Mesenchymal stem cell (in vitro differentiated cells and primary cell): ENCODE measurements around the gene TRIM31.

Source experiments
- DNase-seq: peaks from one replicate; pipeline ENCODE4 v3.0.0-alpha.2; 2013
- H2AFZ ChIP-seq: one replicate; pipeline ENCODE4 v1.6.1; 2013; ENCODE audit warnings: low read depth, mild to moderate bottlenecking, control low read depth, inconsistent platforms, low read length, moderate library complexity
- H2AK5ac ChIP-seq: 2 replicates; pipeline ENCODE4 v1.6.1; 2013; ENCODE audit warnings: low read length, moderate library complexity, mild to moderate bottlenecking, inconsistent platforms; ENCODE audit not compliant: severe bottlenecking
- H2BK120ac ChIP-seq: one replicate; pipeline ENCODE4 v1.6.1; 2013; ENCODE audit warnings: low read depth, mild to moderate bottlenecking, inconsistent platforms, low read length, moderate library complexity
- H2BK12ac ChIP-seq, 2 experiments: one replicate each; pipeline ENCODE4 v1.6.1; 2013; ENCODE audit warnings: inconsistent platforms in 2 of 2, low read length in 2 of 2, mild to moderate bottlenecking in 2 of 2, moderate library complexity in 2 of 2, control low read depth in 1 of 2
- H2BK15ac ChIP-seq: one replicate; pipeline ENCODE4 v1.6.1; 2013; ENCODE audit warnings: mild to moderate bottlenecking, low read depth, inconsistent platforms; ENCODE audit not compliant: poor library complexity, severe bottlenecking
- H2BK5ac ChIP-seq: 2 replicates; pipeline ENCODE4 v1.6.1; 2013; ENCODE audit warnings: low read depth, mild to moderate bottlenecking, low read length, control low read depth, inconsistent platforms; ENCODE audit not compliant: poor library complexity, severe bottlenecking
- H3K14ac ChIP-seq, 2 experiments: one replicate each; pipeline ENCODE4 v1.6.1; 2013; ENCODE audit warnings: inconsistent platforms in 2 of 2, low read length in 2 of 2, control low read depth in 1 of 2, mild to moderate bottlenecking in 1 of 2, moderate library complexity in 1 of 2
- H3K18ac ChIP-seq, 2 experiments: one replicate each; pipeline ENCODE4 v1.6.1; 2013; ENCODE audit warnings: inconsistent platforms in 2 of 2, low read length in 2 of 2, control low read depth in 1 of 2, low read depth in 1 of 2, mild to moderate bottlenecking in 1 of 2
- H3K23ac ChIP-seq, 2 experiments: one replicate each; pipeline ENCODE4 v1.6.1; 2013; ENCODE audit warnings: inconsistent platforms in 2 of 2, low read length in 2 of 2, mild to moderate bottlenecking in 2 of 2, moderate library complexity in 2 of 2, control low read depth in 1 of 2
- H3K27ac ChIP-seq: 2 replicates; pipeline ENCODE4 v1.5.1; 2013; ENCODE audit warnings: mild to moderate bottlenecking, moderate library complexity, low read length, control low read depth, inconsistent platforms; ENCODE audit not compliant: poor library complexity, severe bottlenecking
- H3K27me3 ChIP-seq, 2 experiments: 2 replicates each; pipeline versions ENCODE4 v1.6.1 to v1.7.0; 2013; ENCODE audit warnings: low read length in 2 of 2, mild to moderate bottlenecking in 2 of 2, moderate library complexity in 2 of 2, control low read depth in 1 of 2, inconsistent platforms in 1 of 2; ENCODE audit not compliant: control insufficient read depth in 1 of 2, insufficient read depth in 1 of 2
- H3K36me3 ChIP-seq, 2 experiments: 2 replicates each; pipeline versions ENCODE4 v1.6.1 to v1.7.0; 2013; ENCODE audit warnings: low read length in 2 of 2, control low read depth in 1 of 2, inconsistent platforms in 1 of 2, low read depth in 1 of 2, mild to moderate bottlenecking in 1 of 2; ENCODE audit not compliant: insufficient read depth in 2 of 2, control insufficient read depth in 1 of 2
- H3K4ac ChIP-seq, 2 experiments: one replicate each; pipeline ENCODE4 v1.6.1; 2013; ENCODE audit warnings: inconsistent platforms in 2 of 2, low read length in 2 of 2, mild to moderate bottlenecking in 2 of 2, moderate library complexity in 2 of 2, control low read depth in 1 of 2, low read depth in 1 of 2
- H3K4me1 ChIP-seq: 2 replicates; pipeline ENCODE4 v1.6.1; 2013; ENCODE audit warnings: low read depth, low read length, control low read depth; ENCODE audit not compliant: control insufficient read depth, insufficient read depth
- H3K4me2 ChIP-seq: 2 replicates; pipeline ENCODE4 v1.6.1; 2013; ENCODE audit warnings: low read length, mild to moderate bottlenecking, inconsistent platforms; ENCODE audit not compliant: poor library complexity, severe bottlenecking
- H3K4me3 ChIP-seq, 2 experiments: 2 replicates each; pipeline versions ENCODE4 v1.5.1 to v1.7.0; 2013; ENCODE audit warnings: low read length in 2 of 2, mild to moderate bottlenecking in 2 of 2, control low read depth in 1 of 2, low read depth in 1 of 2; ENCODE audit not compliant: insufficient read depth in 1 of 2
- H3K79me1 ChIP-seq: replicated peaks from 2 replicates; pipeline ENCODE4 v1.6.1; 2013; ENCODE audit warnings: mild to moderate bottlenecking, control low read depth, low read length, inconsistent platforms; ENCODE audit not compliant: poor library complexity, severe bottlenecking
- H3K9ac ChIP-seq: 2 replicates; pipeline ENCODE4 v1.7.0; 2013; ENCODE audit warnings: mild to moderate bottlenecking, low read length, moderate library complexity
- H3K9me3 ChIP-seq: 2 replicates; pipeline ENCODE4 v1.7.0; 2013; ENCODE audit warnings: mild to moderate bottlenecking, low read length; ENCODE audit not compliant: control insufficient read depth
- H4K8ac ChIP-seq: one replicate; pipeline ENCODE4 v1.6.1; 2013; ENCODE audit warnings: inconsistent platforms, mild to moderate bottlenecking, low read length, moderate library complexity
- H4K91ac ChIP-seq: one replicate; pipeline ENCODE4 v1.6.1; 2013; ENCODE audit warnings: mild to moderate bottlenecking, low read length, inconsistent platforms
- WGBS: methylation state at CpG from one replicate; pipeline ENCODE4 v1.1.7; 2013; ENCODE audit warnings: mixed read lengths; 5-methylcytosine and 5-hydroxymethylcytosine counted together

TRIM31 gene

DNA sequence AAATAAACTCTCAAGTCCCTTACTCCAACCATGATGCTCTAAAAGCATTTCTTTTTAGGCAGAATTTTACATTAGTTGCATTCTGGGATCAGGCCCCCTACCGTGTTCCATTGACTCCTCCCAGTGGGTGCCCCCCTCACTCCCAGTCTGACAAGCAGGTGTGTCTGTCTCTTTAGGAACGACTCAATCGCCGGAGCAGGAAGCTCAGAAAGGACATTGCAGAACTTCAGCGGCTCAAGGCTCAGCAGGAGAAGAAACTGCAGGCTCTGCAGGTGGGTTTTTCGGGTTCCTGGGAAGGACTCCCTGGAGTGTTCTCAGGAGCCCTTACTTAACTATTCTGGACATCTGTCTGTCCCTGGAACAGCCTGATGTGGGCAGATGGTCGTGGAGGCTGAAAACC is 32.9 kb upstream of the TRIM31 start:
- H3K79me1 ChIP-seq: no peaks in the 10 kb centered on the region
- no peaks in the 10 kb centered on the region for H3K4me1 ChIP-seq
- H3K14ac ChIP-seq: no peak overlapping the region
- no peak overlapping the region for H3K4me2 ChIP-seq
- H2BK15ac ChIP-seq: no peak overlapping the region
- no peak overlapping the region for H3K27ac ChIP-seq
- no peak overlapping the region for H4K8ac ChIP-seq
- H3K4ac ChIP-seq: no peak overlapping the region
- WGBS: 54% methylated on average over 7 of the region's 7 CpGs
- H2BK120ac ChIP-seq: no peak overlapping the region
- H4K91ac ChIP-seq: no peak overlapping the region
- no peaks in the 10 kb centered on the region for H3K9me3 ChIP-seq
- H3K27me3 ChIP-seq: peaks cover 33 to 59% of the 10 kb centered on the region in 2 experiments
- H2BK5ac ChIP-seq: no peak overlapping the region
- no peak overlapping the region for H2BK12ac ChIP-seq
- H2AFZ ChIP-seq: no peak overlapping the region
- no peak overlapping the region for H3K23ac ChIP-seq
- H3K9ac ChIP-seq: no peak overlapping the region
- no peak overlapping the region for H2AK5ac ChIP-seq
- DNase-seq: no peak
- H3K18ac ChIP-seq: no peak overlapping the region
- H3K4me3 ChIP-seq: no peak overlapping the region
- no peaks in the 10 kb centered on the region for H3K36me3 ChIP-seq

DNA sequence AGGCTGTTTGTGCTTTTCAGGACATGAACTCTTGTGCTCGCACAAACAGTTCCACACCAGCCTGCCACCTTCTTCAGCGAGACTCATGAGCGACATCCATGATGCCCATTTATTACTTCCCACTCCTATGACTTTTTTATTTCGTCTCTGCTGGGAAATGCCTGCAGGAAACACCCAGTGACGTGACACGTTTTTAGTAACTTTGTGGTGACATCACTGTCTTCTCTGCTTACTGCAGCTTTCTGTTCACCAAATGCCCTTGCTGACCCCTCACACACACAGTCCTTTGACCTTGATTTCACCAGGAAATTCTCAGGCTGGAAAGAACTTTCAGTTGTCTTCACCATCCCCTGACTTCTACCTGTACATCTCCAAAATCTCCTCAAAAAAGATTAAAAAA is 31.9 kb upstream of the TRIM31 start:
- Histone ChIP-seq H4K91ac (no peak overlapping the region), H3K9ac (no peak overlapping the region), H3K18ac (no peak overlapping the region), H3K9me3 (no peaks in the 10 kb centered on the region), H4K8ac (no peak overlapping the region), H3K4me2 (no peak overlapping the region), H3K14ac (no peak overlapping the region), H3K27me3 (peaks cover 36 to 51% of the 10 kb centered on the region in 2 experiments), H2BK5ac (no peak overlapping the region), H3K4me1 (no peaks in the 10 kb centered on the region), H2BK15ac (no peak overlapping the region), H3K23ac (no peak overlapping the region), H3K4me3 (no peak overlapping the region), H3K79me1 (no peaks in the 10 kb centered on the region), H2AFZ (no peak overlapping the region), H2AK5ac (no peak overlapping the region), H3K4ac (no peak overlapping the region), H3K27ac (no peak overlapping the region), H2BK120ac (no peak overlapping the region), H3K36me3 (no peaks in the 10 kb centered on the region), H2BK12ac (no peak overlapping the region)
- DNase-seq: no peak
- 75% methylated on average over 6 of the region's 6 CpGs for WGBS

DNA sequence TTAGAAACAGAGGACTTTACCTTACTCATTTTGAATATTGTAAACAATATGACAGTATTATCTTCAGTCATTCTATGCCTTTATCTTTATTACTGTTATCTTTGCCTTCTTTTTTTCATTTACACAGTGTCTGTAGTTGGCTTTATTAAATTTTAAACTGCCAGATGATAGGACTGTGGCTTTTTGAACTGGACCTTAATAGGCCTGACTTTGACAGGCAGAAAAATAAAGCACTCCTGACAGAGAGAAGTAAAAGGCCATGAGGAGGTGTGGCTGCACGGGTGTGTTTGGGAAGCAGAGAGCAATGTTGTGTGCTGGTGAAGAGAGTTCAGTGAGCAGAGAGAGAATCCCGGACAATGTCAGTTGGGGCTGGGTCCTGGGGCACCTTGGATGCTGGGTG is 30.9 kb upstream of the TRIM31 start:
- Histone ChIP-seq H4K8ac (no peak overlapping the region), H3K4me3 (no peak overlapping the region), H3K4me1 (no peaks in the 10 kb centered on the region), H3K9ac (no peak overlapping the region), H3K36me3 (no peaks in the 10 kb centered on the region), H3K79me1 (no peaks in the 10 kb centered on the region), H3K4ac (no peak overlapping the region), H3K23ac (no peak overlapping the region), H3K27me3 (peaks cover 36 to 51% of the 10 kb centered on the region in 2 experiments), H2BK12ac (no peak overlapping the region), H3K18ac (no peak overlapping the region), H3K14ac (no peak overlapping the region), H2BK120ac (no peak overlapping the region), H2BK5ac (no peak overlapping the region), H3K4me2 (no peak overlapping the region), H4K91ac (no peak overlapping the region), H2AFZ (no peak overlapping the region), H3K27ac (no peak overlapping the region), H2BK15ac (no peak overlapping the region), H3K9me3 (no peaks in the 10 kb centered on the region), H2AK5ac (no peak overlapping the region)
- no peak for DNase-seq
- 60% methylated on average over 2 of the region's 2 CpGs for WGBS

DNA sequence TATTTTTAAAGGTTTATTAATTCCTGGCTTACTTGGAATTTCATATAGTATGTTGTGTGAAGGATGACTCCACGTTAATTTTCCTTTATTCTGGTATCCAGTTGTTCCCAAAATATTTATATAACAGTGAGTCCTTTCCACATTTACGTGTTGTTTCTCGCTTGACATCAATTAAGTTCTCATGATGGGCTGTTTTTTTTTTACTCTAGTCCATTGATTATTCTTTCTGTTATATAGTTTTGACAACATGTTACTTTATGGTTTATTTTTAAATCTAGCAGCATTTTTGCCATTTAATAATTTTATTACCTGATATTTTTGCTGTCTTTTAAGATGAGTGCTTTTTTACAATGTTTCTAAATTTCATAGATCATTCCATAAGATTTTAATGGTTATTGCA is 29.8 kb upstream of the TRIM31 start:
- H2AK5ac ChIP-seq: no peak overlapping the region
- peaks cover 36 to 44% of the 10 kb centered on the region in 2 experiments for H3K27me3 ChIP-seq
- H3K23ac ChIP-seq: no peak overlapping the region
- H3K36me3 ChIP-seq: no peaks in the 10 kb centered on the region
- H4K91ac ChIP-seq: no peak overlapping the region
- WGBS: no CpG with 5 or more reads among the region's 3 CpGs
- H2BK15ac ChIP-seq: no peak overlapping the region
- H2BK12ac ChIP-seq: no peak overlapping the region
- H2AFZ ChIP-seq: no peak overlapping the region
- no peaks in the 10 kb centered on the region for H3K79me1 ChIP-seq
- H3K4me3 ChIP-seq: no peak overlapping the region
- DNase-seq: no peak
- no peaks in the 10 kb centered on the region for H3K4me1 ChIP-seq
- no peak overlapping the region for H3K4ac ChIP-seq
- no peak overlapping the region for H3K4me2 ChIP-seq
- H3K9me3 ChIP-seq: no peaks in the 10 kb centered on the region
- no peak overlapping the region for H4K8ac ChIP-seq
- H2BK120ac ChIP-seq: no peak overlapping the region
- no peak overlapping the region for H3K14ac ChIP-seq
- no peak overlapping the region for H3K9ac ChIP-seq
- no peak overlapping the region for H3K18ac ChIP-seq
- H3K27ac ChIP-seq: no peak overlapping the region
- no peak overlapping the region for H2BK5ac ChIP-seq
